Neural progenitor cell (in vitro differentiated cells): ENCODE results near the gene IREB2. TPM values are rescaled to one million over a fixed set of nuclear protein-coding genes. Genes with fewer than 3 reads are reported as not detected.
"Not testable (repeated sequence)": the region's sequence is repeated elsewhere in the genome, so short reads cannot be mapped to it uniquely, and the experiment has no call there.

Experiments used
- DNase-seq: peaks from one replicate; pipeline ENCODE4 v3.0.0-alpha.2; 2016; ENCODE audit warnings: low spot score
- H2AFZ ChIP-seq: fragments of 200-600 bp; sonication (generic); replicated peaks from 2 replicates; pipeline ENCODE4 v1.6.1; 2016; ENCODE audit warnings: antibody characterized with exemption
- H3F3A ChIP-seq: fragments of 200-600 bp; sonication (generic); 2 replicates; pipeline ENCODE4 v1.6.1; 2016; ENCODE audit warnings: antibody characterized with exemption, low read depth
- H3K27ac ChIP-seq: fragments of 200-600 bp; sonication (generic); 2 replicates; pipeline ENCODE4 v1.5.1; 2016; ENCODE audit warnings: mild to moderate bottlenecking
- H3K27me3 ChIP-seq: fragments of 200-600 bp; sonication (generic); 2 replicates; pipeline ENCODE4 v1.6.1; 2016; ENCODE audit warnings: mild to moderate bottlenecking, moderate library complexity
- H3K36me3 ChIP-seq: fragments of 200-600 bp; sonication (generic); 2 replicates; pipeline ENCODE4 v1.5.1; 2016
- H3K4me1 ChIP-seq: fragments of 200-600 bp; sonication (generic); 2 replicates; pipeline ENCODE4 v1.6.1; 2016; ENCODE audit warnings: mixed run types
- H3K4me2 ChIP-seq: fragments of 200-600 bp; sonication (generic); 2 replicates; pipeline ENCODE4 v1.6.1; 2016
- H3K4me3 ChIP-seq: fragments of 200-600 bp; sonication (generic); 2 replicates; pipeline ENCODE4 v1.5.1; 2016
- H3K79me2 ChIP-seq: fragments of 200-600 bp; sonication (generic); 2 replicates; pipeline ENCODE4 v1.6.1; 2016; ENCODE audit warnings: low read depth
- H3K9ac ChIP-seq: fragments of 200-600 bp; sonication (generic); 2 replicates; pipeline ENCODE4 v1.6.1; 2016
- H3K9me3 ChIP-seq: fragments of 200-600 bp; sonication (generic); 2 replicates; pipeline ENCODE4 v1.5.1; 2016; ENCODE audit warnings: low read depth
- H4K20me1 ChIP-seq: fragments of 200-600 bp; sonication (generic); 2 replicates; pipeline ENCODE4 v1.6.1; 2016; ENCODE audit warnings: low read depth
- H3K27ac Mint-ChIP-seq: 3 replicates; pipeline ENCODE4 v1.8.0; 2021; ENCODE audit warnings: mixed read lengths
- H3K27me3 Mint-ChIP-seq: 2 replicates; pipeline ENCODE4 v1.8.0; 2022; ENCODE audit warnings: low read depth, mild to moderate bottlenecking, inconsistent platforms, moderate library complexity, mixed read lengths; ENCODE audit not compliant: insufficient read depth
- H3K36me3 Mint-ChIP-seq: 3 replicates; pipeline ENCODE4 v1.8.0; 2021; ENCODE audit warnings: mixed read lengths
- H3K4me1 Mint-ChIP-seq: 3 replicates; pipeline ENCODE4 v1.8.0; 2021; ENCODE audit warnings: mixed read lengths
- H3K4me3 Mint-ChIP-seq: 3 replicates; pipeline ENCODE4 v1.8.0; 2021; ENCODE audit warnings: mild to moderate bottlenecking, moderate library complexity, mixed read lengths
- H3K9me3 Mint-ChIP-seq: 3 replicates; pipeline ENCODE4 v1.8.0; 2020; ENCODE audit warnings: mixed read lengths
- CTCF ChIP-seq: fragments of 200-600 bp; sonication (generic); IDR thresholded peaks from 2 replicates; pipeline ENCODE4 v1.5.1; 2017; ENCODE audit warnings: antibody characterized with exemption, mild to moderate bottlenecking
- EZH2 ChIP-seq: fragments of 200-600 bp; sonication (generic); IDR thresholded peaks from 2 replicates; pipeline ENCODE4 v1.6.1; 2017; ENCODE audit warnings: antibody characterized with exemption, mild to moderate bottlenecking, moderate library complexity
- EZH2phosphoT487 ChIP-seq: fragments of 200-600 bp; sonication (generic); IDR thresholded peaks from 2 replicates; pipeline ENCODE4 v1.6.1; 2017; ENCODE audit warnings: antibody characterized with exemption
- total RNA-seq: library from RNA; depleted of rRNA; stranded (reverse); fragments of >200 nt; gene quantifications from 2 replicates; pipeline ENCODE4 v1.2.3, GENCODE V29; 2015; ENCODE audit warnings: low replicate concordance

Gene IREB2
- total RNA-seq, 1 donor from 2014 or later = 87.7 TPM

- no peak overlapping the region for H3K4me3 ChIP-seq
- DNase-seq = no peak
- no peaks in the 10 kb centered on the region for H3K9me3 Mint-ChIP-seq
- H3K9me3 ChIP-seq = no peaks in the 10 kb centered on the region
- H3K27ac ChIP-seq = no peak overlapping the region
- no peak overlapping the region for H3K4me3 Mint-ChIP-seq
- H3K79me2 ChIP-seq = no peaks in the 10 kb centered on the region
- no peaks in the 10 kb centered on the region for H3K4me1 ChIP-seq
- H3K27me3 ChIP-seq = no peaks in the 10 kb centered on the region
- TF ChIP-seq EZH2phosphoT487 = no peak
- no peak for TF ChIP-seq EZH2
- no peak for TF ChIP-seq CTCF
- H2AFZ ChIP-seq = no peak overlapping the region
- H3F3A ChIP-seq = peaks cover 10% of the 10 kb centered on the region
- H3K36me3 ChIP-seq = no peaks in the 10 kb centered on the region
- H3K27ac Mint-ChIP-seq = no peak overlapping the region
- no peaks in the 10 kb centered on the region for H3K36me3 Mint-ChIP-seq
- H3K9ac ChIP-seq = no peak overlapping the region
- no peak overlapping the region for H3K4me2 ChIP-seq
- peaks cover 4% of the 10 kb centered on the region for H3K27me3 Mint-ChIP-seq
- no peaks in the 10 kb centered on the region for H4K20me1 ChIP-seq
- peaks cover 4% of the 10 kb centered on the region for H3K4me1 Mint-ChIP-seq
These were observed 6.1 kb upstream of the IREB2 start for GRCh38 chr15:78431955-78432354.

GRCh38 chr15:78432664-78433063 lies 5.4 kb upstream of the IREB2 start:
- peaks cover 15% of the 10 kb centered on the region for H3F3A ChIP-seq
- no peak overlapping the region for H3K4me3 ChIP-seq
- H3K4me1 ChIP-seq = no peaks in the 10 kb centered on the region
- H3K79me2 ChIP-seq = no peaks in the 10 kb centered on the region
- no peaks in the 10 kb centered on the region for H3K36me3 Mint-ChIP-seq
- no peak overlapping the region for H3K4me2 ChIP-seq
- H3K9ac ChIP-seq = no peak overlapping the region
- H3K4me3 Mint-ChIP-seq = no peak overlapping the region
- no peaks in the 10 kb centered on the region for H3K27me3 ChIP-seq
- peaks cover 6% of the 10 kb centered on the region for H3K27me3 Mint-ChIP-seq
- H3K27ac Mint-ChIP-seq = no peak overlapping the region
- no peaks in the 10 kb centered on the region for H3K36me3 ChIP-seq
- TF ChIP-seq EZH2 (no peak), CTCF (no peak)
- H3K9me3 Mint-ChIP-seq = no peaks in the 10 kb centered on the region
- peaks cover 4% of the 10 kb centered on the region for H3K4me1 Mint-ChIP-seq
- no peak for DNase-seq
- H3K9me3 ChIP-seq = no peaks in the 10 kb centered on the region
- no peak overlapping the region for H2AFZ ChIP-seq
- no peak overlapping the region for H3K27ac ChIP-seq
- no peaks in the 10 kb centered on the region for H4K20me1 ChIP-seq

- Mint-ChIP-seq H3K4me3 (no peak overlapping the region), H3K36me3 (no peaks in the 10 kb centered on the region), H3K9me3 (no peaks in the 10 kb centered on the region), H3K27ac (no peak overlapping the region), H3K4me1 (peaks cover 8% of the 10 kb centered on the region), H3K27me3 (peaks cover 6% of the 10 kb centered on the region)
- DNase-seq = no peak
- peaks cover 2% of the 10 kb centered on the region for H4K20me1 ChIP-seq
- H3K79me2 ChIP-seq = peaks cover 10% of the 10 kb centered on the region
- H2AFZ ChIP-seq = no peak overlapping the region
- H3K9ac ChIP-seq = no peak overlapping the region
- H3K4me3 ChIP-seq = no peak overlapping the region
- no peaks in the 10 kb centered on the region for H3K27me3 ChIP-seq
- no peaks in the 10 kb centered on the region for H3K9me3 ChIP-seq
- no peaks in the 10 kb centered on the region for H3K36me3 ChIP-seq
- H3F3A ChIP-seq = peaks cover 17% of the 10 kb centered on the region
- H3K4me1 ChIP-seq = peaks cover 1% of the 10 kb centered on the region
- no peak overlapping the region for H3K27ac ChIP-seq
- no peak overlapping the region for H3K4me2 ChIP-seq
- TF ChIP-seq EZH2phosphoT487 (no peak), CTCF (no peak), EZH2 (no peak)
These were observed 3.9 kb upstream of the IREB2 start for GRCh38 chr15:78434134-78434533.

GRCh38 chr15:78434711-78435110 lies 3.3 kb upstream of the IREB2 start:
- H3K9ac ChIP-seq, H3K27me3 ChIP-seq, H3K27ac Mint-ChIP-seq, H3K4me3 ChIP-seq, H3K27me3 Mint-ChIP-seq, H3K36me3 Mint-ChIP-seq, H2AFZ ChIP-seq, H3K4me2 ChIP-seq, H4K20me1 ChIP-seq, H3K4me1 ChIP-seq, H3K36me3 ChIP-seq, H3K4me3 Mint-ChIP-seq, H3K9me3 Mint-ChIP-seq, H3K9me3 ChIP-seq, H3K27ac ChIP-seq: not testable (repeated sequence)
- peaks cover 17% of the 10 kb centered on the region for H3F3A ChIP-seq
- peak; percentile 25 for DNase-seq
- H3K79me2 ChIP-seq = peaks cover 16% of the 10 kb centered on the region
- H3K4me1 Mint-ChIP-seq = peaks cover 11% of the 10 kb centered on the region
